ENCODE data around the gene KIFC3.

Gene KIFC3

GRCh38 chr16:57808589-57809228 is 6.4 kb upstream of the KIFC3 start:
- no peak for TF ChIP-seq EZH2phosphoT487 (IDR thresholded peaks at IDR 0.05; ENCODE audit: low read depth)
- no peak for TF ChIP-seq CTCF (IDR thresholded peaks at IDR 0.05; ENCODE audit: low read depth, low read length)
- H3K4me2 ChIP-seq (ENCODE audit: low read length): peak overlapping the region; percentile 71
- no peak overlapping the region; the same call in 1 of the 2 replicates for H3K9ac ChIP-seq (ENCODE audit: low read length)
- H3K27ac ChIP-seq (ENCODE audit: low read length): no peak overlapping the region
- no peaks in the 10 kb centered on the region for H3K36me3 ChIP-seq (replicated peaks; ENCODE audit: low read depth, low read length)
- peak overlapping the region; percentile 63 for H3K4me3 ChIP-seq (ENCODE audit: low read length)
- H4K20me1 ChIP-seq (ENCODE audit: insufficient read depth, low read length): no peaks in the 10 kb centered on the region
- no peaks in the 10 kb centered on the region for H3K9me3 ChIP-seq (ENCODE audit: insufficient read depth, low read length)
- H2AFZ ChIP-seq (ENCODE audit: low read depth, low read length): peak overlapping the region; percentile 58
- H3K4me1 ChIP-seq (ENCODE audit: low read length): peaks cover 19% of the 10 kb centered on the region
- H3K79me2 ChIP-seq (ENCODE audit: low read length): no peaks in the 10 kb centered on the region
- peaks cover 18% of the 10 kb centered on the region for H3K27me3 ChIP-seq (ENCODE audit: low read depth, low read length)

- Histone ChIP-seq H3K36me3 (replicated peaks; ENCODE audit: low read depth, low read length) (no peaks in the 10 kb centered on the region), H3K27me3 (ENCODE audit: low read depth, low read length) (peaks cover 18% of the 10 kb centered on the region), H3K9me3 (ENCODE audit: insufficient read depth, low read length) (no peaks in the 10 kb centered on the region), H3K9ac (ENCODE audit: low read length) (no peak overlapping the region; the same call in 1 of the 2 replicates), H3K79me2 (ENCODE audit: low read length) (no peaks in the 10 kb centered on the region), H3K27ac (ENCODE audit: low read length) (no peak overlapping the region), H4K20me1 (ENCODE audit: insufficient read depth, low read length) (no peaks in the 10 kb centered on the region), H3K4me2 (ENCODE audit: low read length) (peak overlapping the region; percentile 71), H3K4me1 (ENCODE audit: low read length) (peaks cover 19% of the 10 kb centered on the region), H2AFZ (ENCODE audit: low read depth, low read length) (peak overlapping the region; percentile 58), H3K4me3 (ENCODE audit: low read length) (peak overlapping the region; percentile 63)
- no peak for TF ChIP-seq EZH2phosphoT487 (IDR thresholded peaks at IDR 0.05; ENCODE audit: low read depth)
- TF ChIP-seq CTCF (IDR thresholded peaks at IDR 0.05; ENCODE audit: low read depth, low read length): no peak
Observed at GRCh38 chr16:57807968-57808528, 5.8 kb upstream of the KIFC3 start.

- H3K27me3 ChIP-seq (ENCODE audit: low read depth, low read length): peaks cover 18% of the 10 kb centered on the region
- no peaks in the 10 kb centered on the region for H3K79me2 ChIP-seq (ENCODE audit: low read length)
- H2AFZ ChIP-seq (ENCODE audit: low read depth, low read length): no peak overlapping the region
- no peak overlapping the region for H3K27ac ChIP-seq (ENCODE audit: low read length)
- H3K4me2 ChIP-seq (ENCODE audit: low read length): peak overlapping the region; percentile 71
- H3K4me1 ChIP-seq (ENCODE audit: low read length): peaks cover 19% of the 10 kb centered on the region
- no peak overlapping the region for H3K9ac ChIP-seq (ENCODE audit: low read length)
- no peaks in the 10 kb centered on the region for H3K9me3 ChIP-seq (ENCODE audit: insufficient read depth, low read length)
- TF ChIP-seq CTCF (IDR thresholded peaks at IDR 0.05; ENCODE audit: low read depth, low read length): no peak
- no peak for TF ChIP-seq EZH2phosphoT487 (IDR thresholded peaks at IDR 0.05; ENCODE audit: low read depth)
- no peaks in the 10 kb centered on the region for H3K36me3 ChIP-seq (replicated peaks; ENCODE audit: low read depth, low read length)
- H3K4me3 ChIP-seq (ENCODE audit: low read length): peak overlapping the region; percentile 63; the same call in 1 of the 2 replicates
- no peaks in the 10 kb centered on the region for H4K20me1 ChIP-seq (ENCODE audit: insufficient read depth, low read length)
Observed at GRCh38 chr16:57807252-57807967, 5.1 kb upstream of the KIFC3 start.

- H3K9ac ChIP-seq (ENCODE audit: low read length): no peak overlapping the region
- no peaks in the 10 kb centered on the region for H3K9me3 ChIP-seq (ENCODE audit: insufficient read depth, low read length)
- no peaks in the 10 kb centered on the region for H3K36me3 ChIP-seq (replicated peaks; ENCODE audit: low read depth, low read length)
- TF ChIP-seq CTCF (IDR thresholded peaks at IDR 0.05; ENCODE audit: low read depth, low read length) (no peak), EZH2phosphoT487 (IDR thresholded peaks at IDR 0.05; ENCODE audit: low read depth) (no peak)
- H3K4me1 ChIP-seq (ENCODE audit: low read length): peaks cover 13% of the 10 kb centered on the region
- no peak overlapping the region for H3K27ac ChIP-seq (ENCODE audit: low read length)
- H4K20me1 ChIP-seq (ENCODE audit: insufficient read depth, low read length): no peaks in the 10 kb centered on the region
- H3K27me3 ChIP-seq (ENCODE audit: low read depth, low read length): peaks cover 31% of the 10 kb centered on the region
- no peak overlapping the region for H3K4me3 ChIP-seq (ENCODE audit: low read length)
- no peak overlapping the region for H2AFZ ChIP-seq (ENCODE audit: low read depth, low read length)
- no peak overlapping the region for H3K4me2 ChIP-seq (ENCODE audit: low read length)
- H3K79me2 ChIP-seq (ENCODE audit: low read length): no peaks in the 10 kb centered on the region
Observed at GRCh38 chr16:57805176-57805575, 2.9 kb upstream of the KIFC3 start.

Data from OCI-LY3 (cell line).